GM18861 (cell line): ENCODE data around the gene NT5DC3.

Source experiments
- ATAC-seq: cut with Tn5 transposase; IDR thresholded peaks from one replicate; pipeline ENCODE4 v1.9.1; 2021; ENCODE audit not compliant: unreplicated experiment

The NT5DC3 gene

DNA sequence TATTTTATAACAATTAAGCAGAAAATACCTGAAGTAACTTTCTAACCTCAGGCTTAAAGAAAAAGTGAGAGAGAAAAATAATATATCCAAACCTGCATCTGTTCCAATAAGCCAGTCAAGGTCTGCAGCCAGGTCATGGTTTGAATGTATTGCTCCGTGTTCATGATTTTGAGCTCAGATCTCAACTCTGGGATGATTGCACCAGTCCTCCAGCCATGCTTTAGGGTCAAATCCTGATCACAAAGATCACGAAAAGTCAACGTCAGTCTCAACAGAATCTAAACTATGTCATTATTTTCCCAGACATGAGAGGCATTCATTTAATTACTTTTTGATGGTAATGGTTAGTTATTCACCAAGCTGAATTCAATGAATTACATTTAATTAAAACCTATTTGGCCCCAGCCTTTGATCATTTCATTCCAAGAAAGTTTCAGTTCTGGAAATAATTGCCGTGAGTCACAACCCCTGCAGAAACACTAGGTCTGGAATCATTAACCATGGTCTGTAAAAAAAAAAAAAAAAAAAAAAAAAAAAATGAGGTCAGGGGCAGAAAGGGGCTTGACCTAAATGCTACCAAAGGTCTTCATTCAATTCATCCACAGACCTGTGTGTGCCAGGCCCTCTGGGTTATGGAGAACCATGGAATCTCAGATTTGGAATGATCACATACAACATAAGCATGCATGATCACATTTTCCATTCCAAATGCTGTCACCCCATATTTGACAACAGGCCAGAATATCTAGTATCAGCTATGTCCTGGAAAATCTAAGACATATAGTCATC, 55.6 kb downstream of the NT5DC3 start:
- no peak for ATAC-seq

DNA sequence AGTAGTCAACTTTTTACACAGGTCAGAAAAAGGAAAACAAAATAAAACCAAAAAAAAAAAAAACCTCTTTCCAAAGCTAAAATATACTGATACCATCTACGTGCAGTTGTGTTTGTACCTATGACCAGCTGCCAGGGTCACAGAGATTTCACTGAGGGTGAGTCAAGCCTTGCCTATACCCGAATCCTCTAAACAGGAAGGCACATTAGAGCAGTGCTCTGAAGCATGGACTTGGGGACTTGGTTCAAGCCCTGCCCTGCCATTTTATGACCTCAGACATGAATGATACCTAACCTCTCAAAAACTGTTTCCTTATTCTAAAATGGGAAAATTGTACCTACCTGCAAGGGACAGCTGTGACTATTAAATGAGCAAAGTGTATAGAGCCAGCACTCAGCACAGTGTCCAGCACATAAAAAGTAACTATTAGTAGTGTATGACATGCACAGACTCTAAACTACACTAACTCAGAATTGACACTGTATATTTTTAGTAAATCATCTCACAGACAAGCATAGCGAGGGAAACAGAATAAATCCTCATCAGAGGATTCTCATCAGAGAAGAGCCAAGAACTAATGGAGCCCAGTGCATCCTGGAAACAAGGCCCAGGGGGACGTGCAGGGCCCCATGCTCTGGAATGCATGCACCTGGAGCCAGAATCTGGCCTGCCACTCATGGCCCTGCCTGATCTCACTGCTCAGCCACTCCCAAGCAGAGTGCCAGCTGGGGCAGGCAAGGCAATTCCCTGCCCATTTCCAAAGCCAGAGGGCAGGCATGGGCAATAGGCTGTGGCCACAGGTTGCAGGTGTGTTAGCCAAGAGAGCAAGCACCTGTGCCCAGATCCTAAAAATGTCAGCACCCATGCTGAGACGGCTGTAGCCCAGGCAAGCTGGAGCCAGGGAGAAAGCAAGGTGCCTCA, 57.0 kb downstream of the NT5DC3 start:
- no peak for ATAC-seq

DNA sequence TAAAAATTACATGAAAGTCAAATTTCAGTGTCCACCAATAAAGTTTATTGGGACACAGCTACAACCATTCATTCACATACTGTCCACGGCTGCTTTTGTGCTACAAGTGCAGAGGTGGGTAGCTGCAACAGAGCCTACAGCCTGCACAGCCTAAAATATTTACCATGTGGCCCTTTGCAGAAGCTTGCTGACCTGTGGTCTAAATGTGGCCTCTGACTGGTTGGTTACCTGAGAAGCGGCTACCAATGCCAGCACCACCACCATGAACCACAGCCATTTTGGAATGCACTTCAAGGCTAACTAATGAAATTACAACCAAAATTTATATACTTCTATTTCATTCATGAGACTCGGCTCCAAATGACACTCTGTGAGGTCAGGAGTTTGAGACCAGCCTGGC, 58.6 kb downstream of the NT5DC3 start:
- ATAC-seq: no peak

DNA sequence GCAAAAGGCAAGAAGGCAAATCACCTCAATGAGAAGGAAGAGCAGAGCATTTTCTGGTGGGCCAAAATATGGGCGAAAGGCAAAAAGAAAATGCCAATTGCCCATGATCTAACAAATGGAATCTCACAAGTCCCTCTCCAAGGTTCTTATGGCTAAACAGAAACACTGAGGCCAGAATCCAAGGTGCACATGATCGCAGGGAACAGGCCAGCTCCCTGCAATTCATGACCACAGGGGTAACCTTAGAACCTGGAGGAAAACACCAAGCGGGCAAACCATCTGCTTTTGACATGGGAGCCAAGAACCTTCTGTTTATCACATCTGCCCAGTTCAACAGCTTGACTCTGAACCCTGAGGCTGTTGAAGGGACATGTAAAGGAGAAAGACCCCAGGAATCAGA, 60.0 kb downstream of the NT5DC3 start:
- no peak for ATAC-seq

DNA sequence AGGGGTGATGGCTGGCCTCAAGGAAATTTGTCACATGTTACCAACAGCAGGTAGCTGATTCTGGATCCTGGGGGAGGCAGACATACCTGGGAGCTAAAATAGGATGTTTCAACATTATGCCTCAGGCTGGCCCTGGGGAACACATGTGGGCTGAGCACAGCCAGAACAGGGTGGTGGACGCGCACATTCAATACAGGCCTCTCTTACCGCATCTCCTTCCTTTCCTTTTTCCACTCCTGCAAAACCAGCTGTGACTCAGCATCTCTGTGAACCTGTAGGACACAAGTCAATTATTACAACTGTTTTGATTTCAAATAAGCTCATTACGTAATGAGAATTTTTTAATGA, 61.0 kb downstream of the NT5DC3 start:
- ATAC-seq: no peak

DNA sequence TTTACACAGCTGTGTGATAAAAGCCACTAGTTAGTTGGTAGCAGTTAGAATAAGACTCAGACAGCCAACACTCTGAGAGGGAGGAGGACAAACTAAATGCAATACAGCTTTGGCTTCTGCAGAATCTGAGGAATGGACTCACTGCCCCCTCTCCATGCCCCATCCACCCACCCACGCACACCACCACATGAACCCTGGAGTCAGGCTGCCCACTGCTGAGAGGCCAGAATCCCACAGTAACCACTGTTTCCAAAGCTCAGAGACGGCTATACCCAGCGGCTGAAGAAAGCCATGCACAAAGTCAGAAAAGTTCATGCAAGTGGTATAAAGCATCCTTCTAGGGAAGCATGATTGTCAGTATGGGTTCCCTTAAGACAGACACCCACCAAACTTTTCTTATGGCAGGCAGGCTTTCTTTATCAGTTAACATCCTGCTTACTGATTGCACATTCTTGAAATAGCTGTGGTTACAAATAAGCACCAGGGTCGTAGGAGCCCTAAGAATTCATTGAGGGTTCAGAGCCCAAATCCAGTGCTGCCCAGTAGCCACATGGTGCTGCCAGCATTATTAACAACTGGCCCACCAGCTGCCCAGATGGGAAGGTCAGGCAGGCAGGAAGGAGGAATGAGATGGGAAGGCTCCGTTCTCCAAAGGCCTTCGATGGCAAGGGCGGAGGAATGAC, 61.5 kb downstream of the NT5DC3 start:
- ATAC-seq: no peak

DNA sequence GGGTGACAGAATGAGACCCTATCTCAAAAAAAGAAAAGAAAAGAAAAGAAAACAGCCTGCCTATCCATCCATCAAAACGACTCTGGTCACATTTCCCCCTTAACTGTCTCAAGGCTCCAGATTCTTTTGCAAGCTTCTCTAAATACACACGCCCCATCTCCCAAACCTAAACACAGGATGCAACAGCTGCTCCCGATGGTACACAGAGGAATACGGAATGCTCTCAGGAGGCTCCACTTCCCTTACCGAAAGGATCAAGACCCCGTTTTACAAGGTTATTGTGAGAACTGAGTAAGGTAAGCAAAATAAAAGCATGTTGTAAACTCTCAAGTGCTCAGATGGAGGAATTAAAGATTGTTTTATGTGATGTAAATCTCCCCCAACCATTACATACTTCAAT, 62.3 kb downstream of the NT5DC3 start:
- ATAC-seq: no peak

DNA sequence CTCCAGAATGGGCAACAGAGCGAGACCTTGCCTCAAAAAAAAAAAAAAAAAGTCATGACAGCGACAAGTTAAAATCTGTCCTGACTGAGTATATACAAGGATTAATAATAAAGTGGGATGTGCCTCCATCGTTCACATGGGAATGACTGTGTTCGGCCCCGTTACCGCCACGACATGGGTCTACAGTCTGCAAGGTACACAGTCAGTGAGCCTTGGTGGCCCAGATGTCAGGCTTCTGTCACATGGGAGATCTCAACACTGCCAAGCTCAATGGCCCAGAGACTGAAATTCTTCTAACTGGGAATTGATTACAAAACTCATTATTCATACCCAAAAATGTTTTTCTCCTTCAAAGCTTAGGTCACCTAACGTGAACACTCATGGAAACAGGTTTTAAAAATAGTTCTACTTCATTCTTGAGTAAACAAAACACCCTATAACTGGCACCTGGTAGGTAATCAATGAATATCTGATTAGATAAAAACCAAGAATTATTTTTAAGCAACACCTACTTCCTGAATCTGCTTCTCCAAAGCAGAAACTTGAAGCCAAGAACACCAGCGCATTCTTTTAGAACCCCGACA, 66.0 kb downstream of the NT5DC3 start:
- no peak for ATAC-seq

DNA sequence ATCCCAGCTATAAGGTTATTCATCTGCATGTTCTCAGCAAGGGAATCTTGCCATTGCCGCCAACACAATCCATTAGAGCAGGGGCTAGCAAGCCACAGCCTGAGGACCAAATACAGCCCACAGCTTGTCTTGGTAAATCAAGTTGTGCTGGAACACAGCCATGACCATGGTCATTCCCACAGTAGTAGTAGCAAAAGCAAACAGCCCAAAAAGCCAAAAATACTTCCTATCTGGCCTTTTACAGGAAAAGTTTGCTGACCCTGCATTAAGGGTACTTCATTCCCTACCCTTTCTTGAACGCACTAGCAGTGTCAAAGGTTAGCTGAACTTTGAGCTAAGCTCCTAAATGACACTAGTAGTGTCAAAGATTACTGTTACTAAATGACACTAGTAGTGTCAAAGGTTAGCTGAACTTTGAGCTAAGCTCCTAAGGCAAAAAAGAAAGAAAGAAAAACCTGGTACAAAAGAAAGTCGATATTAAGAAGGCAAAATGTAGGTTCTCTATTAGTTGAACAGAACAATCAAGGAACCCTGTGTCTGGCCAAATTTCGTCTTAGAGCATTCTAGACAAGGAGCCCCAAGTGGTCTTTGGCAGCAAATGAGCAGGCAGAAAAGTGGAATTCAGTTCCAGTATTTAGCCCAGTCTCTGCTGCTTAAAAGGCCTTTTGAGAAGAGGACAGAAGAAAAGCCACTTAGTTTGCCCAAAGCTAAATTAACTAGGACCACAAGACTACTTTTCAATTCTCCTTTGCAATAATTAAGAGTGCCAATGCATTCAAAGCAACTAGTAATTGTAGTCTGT, 67.7 kb downstream of the NT5DC3 start:
- no peak for ATAC-seq

DNA sequence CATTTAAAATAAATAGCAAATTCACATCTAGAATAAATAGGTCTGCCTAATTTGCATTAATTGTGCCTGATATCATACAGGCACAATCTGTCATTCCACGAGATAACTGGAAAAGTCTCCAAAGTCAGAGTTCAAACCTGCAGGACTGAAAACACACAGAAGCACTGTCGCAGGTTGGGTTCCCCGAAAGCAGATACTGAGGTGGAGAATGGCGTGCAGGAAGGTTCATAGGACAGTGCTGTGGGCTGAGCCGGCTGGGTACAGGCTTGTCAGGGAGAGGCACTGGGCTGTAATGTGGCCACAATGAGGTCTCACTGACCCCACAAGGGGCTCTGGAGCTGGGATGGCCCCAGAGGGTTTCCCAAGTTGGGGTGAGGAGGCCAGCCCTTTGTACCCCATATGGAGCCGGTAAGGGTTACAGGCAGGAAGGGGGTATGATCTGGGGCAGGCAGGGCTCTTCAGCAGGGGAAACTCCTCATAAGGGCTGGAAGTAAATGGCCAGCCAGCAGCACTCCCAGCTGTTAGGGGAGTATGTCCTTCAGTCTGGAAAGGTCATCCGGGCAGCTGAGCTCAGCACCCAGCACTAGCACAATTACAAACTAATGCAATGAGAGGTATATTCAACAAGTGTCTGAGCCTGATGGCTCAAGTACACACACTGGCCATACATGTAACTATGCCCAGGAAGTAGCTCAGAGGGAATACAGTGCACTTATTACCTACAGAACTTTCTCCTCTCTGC, 68.5 kb downstream of the NT5DC3 start:
- no peak for ATAC-seq

DNA sequence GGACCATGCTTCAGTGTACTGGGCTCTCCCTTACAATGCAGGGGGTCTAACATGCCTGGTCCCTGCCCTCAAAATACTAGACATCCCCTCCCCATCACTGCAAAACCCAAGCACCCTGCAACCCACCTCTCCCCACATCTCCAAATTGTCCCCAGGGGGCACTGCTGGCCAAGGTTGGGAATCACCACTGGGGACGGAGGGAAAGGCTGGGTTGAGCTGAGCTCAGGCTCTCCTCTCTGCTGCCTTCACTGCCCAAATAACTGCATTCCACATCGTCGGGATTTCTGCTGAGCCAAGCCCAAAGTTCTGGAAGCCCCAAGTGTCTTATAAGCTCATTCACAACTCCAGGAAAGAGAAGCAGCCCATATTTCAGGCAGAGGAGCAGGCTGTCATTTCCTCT, 69.6 kb downstream of the NT5DC3 start:
- ATAC-seq: no peak

DNA sequence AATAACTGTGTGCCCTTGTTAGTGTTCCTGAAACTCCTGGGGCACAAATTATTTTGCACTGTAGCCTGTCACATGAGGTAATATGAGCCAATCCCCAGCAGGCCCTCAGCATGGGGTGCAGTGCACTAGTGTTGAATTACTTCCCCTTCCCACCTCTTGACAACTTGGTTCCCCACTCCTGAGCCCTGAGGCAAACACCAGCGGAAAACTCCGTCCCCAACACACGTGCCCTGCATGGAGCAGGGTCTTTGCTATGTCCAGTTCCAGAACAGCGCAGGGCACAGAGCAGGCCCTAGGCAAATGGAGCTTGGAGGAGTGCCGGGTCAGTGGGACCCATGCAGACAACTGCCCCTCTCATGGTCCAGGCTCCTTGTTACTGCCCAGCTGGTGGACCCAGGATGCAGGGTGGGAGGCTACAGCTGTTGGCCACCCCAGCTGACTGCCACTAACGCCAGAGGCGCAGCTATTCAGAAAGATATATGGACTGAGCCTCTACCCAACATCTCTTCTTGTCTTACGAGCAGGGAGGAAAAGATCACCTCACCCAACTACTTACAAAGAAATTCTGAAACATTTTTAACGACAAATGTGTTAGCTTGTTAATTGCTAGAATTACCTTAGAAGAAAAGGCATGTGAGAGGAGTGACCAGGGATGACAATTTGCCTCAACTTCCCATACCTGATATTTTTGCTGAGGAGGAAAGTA, 71.6 kb downstream of the NT5DC3 start:
- no peak for ATAC-seq

DNA sequence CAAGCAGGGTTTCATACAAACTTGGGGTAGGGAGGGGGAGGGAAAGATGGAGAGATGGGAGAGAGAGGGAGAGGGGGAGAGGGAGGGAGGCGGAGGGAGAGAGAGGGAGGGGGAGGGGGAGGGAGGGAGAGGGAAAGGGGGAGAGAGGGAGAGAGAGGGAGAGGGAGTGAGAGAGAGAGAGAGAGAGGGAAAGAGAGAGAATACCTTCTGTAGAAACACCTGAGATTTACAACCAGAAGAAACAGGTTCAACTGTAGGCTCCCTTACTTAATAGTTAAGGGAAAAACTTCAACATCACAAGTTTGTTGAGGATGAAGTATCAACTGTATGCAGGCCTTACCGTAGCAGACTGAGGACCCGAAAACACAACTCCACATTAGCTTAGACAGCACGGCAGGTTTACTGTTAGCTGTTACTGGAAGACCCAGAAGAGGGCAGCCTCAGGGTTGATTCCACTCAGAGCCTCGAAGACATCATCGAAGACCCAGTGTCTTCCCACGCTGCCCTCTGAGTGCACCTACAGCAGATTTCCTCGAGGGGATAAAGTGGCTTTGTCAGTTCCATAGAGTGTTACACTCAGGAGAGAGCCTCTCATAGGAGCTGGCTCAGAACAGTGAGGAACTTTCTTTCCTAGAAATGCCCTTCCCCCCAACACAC, 72.4 kb downstream of the NT5DC3 start:
- ATAC-seq: no peak

DNA sequence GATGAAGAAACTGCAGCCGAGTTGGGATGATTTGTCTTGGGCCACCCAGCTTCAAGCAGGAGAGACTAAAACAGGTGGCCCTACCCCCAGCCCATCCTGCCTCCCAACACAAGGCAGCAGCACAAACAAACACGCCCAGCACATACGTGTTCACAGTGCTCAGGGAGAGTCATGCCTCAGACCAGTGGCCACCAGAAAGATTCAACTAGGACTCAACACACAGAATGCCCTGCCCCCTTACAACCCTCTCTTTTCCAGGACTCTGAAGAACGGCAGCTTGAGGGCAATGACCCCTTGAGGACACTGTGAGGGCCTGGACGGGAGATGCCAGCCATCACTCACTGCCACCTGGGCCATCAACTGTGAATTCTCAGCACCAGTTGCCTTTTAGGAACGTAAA, 75.0 kb downstream of the NT5DC3 start:
- ATAC-seq: no peak

DNA sequence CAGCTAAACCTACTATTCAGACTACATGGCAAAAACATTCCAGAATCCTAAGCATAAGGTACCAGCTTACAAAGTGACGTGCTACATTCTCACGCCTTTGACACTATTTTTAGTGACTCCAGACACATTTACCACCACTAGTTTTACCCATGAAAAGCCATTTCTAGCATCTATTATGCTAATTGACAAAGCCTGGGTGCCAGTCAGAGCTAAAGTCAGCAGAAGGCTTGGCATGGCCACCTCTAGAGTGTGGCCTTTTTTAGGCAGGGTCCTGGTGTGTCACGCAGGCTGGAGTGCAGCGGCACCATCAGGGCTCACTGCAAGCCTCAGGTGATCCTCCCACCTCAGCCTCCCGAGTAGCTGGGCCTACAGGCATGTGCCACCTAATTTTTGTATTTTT, 75.7 kb downstream of the NT5DC3 start:
- no peak for ATAC-seq

DNA sequence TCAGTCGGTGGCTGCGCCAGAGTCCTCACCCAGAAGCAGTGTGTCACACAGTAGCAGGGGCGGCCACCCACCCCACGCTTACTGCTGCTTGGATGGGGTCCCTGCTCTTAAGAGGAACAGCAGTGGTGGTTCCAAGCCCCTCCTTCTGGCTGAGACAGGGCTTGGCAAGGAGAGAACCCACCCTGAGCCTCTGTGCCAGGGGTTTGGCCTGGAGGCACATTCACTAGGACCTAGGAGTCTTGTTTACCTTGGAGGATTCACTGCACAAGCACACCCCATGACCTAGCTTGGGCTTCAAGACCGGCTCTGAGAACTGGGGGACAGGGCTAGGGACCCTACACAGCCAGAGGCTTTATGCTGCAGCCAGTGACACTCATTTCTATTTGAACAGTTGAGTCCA, 78.6 kb downstream of the NT5DC3 start:
- no peak for ATAC-seq

DNA sequence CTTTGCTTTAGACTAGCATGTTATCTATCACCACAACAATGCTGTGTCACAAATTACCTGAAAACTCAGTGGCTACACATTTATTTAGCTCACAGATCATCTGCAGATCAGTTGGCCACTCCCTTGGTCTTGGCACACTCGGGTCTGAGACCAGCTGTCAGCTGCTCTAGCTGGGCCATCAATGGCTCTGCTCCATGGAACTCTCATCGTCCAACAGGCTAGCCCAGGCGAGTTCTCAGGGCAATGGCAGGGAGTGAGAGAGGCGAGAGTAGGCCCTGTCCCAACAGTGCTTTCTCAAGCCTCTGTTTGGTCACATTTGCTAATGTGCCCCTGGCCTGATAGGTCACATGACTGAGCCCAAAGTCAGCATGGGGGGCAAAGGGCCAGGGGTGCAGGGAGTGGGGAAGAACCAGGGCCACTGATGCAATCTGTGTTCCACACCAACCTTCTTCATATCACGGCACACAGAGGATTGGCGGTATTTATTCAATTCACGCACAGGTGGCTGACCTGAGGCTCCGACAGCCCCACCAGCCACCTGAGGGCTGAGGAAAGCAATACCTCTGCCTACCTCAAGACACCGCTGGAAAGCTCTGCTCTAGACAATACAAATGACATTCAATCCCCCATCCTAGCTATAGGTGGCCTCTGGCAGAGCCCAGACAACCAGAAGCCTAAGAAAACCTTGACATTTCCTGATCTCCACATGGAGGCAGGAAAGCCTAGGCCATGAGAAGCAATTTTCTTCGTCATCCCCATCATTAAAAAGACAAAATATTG, 82.5 kb downstream of the NT5DC3 start:
- no peak for ATAC-seq

DNA sequence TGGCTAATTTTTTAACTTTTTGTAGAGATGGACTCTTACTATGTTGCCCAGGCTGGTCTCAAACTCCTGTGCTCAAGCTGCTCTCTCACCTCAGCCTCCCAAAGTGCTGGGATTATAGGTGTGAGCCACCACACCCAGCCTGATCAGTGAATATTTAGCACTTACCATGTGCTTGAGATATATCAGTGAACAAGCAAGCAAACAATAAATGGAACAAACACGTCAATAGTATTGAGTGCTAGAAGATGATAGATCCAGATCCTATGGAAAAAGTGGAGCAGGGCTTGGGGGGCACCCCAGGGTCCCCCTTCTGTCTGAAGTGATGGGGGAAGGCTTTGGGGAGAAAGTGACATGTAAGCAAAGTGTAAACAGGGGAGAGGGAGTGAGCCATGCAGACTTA, 83.8 kb downstream of the NT5DC3 start:
- no peak for ATAC-seq
